ENCODE data around the gene GSKIP.

Gene GSKIP

GRCh38 chr14:96380735-96381134 lies 17.4 kb downstream of the GSKIP start:
- DNase-seq (ENCODE audit: low read depth), result no peak

DNA sequence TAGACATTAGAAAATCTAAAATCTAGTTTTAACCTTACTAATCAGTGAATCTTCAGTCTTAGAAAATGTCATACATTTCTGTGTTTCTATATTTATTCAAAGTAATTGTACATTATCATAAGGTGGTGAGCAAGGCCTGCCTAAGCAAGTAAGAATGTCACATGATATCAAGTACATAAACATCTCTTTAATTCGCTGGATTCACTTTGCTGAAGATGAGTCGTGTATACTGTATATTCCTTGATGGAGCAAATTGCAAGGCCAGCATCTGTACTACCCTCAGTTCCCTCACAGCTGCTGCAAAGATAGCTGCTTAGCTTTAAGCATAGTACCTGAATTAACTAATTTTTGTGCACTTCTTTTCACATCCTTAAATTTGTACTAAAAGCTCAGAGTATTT lies 20.1 kb downstream of the GSKIP start:
- DNase-seq (ENCODE audit: low read depth), result peak; percentile 19

DNA sequence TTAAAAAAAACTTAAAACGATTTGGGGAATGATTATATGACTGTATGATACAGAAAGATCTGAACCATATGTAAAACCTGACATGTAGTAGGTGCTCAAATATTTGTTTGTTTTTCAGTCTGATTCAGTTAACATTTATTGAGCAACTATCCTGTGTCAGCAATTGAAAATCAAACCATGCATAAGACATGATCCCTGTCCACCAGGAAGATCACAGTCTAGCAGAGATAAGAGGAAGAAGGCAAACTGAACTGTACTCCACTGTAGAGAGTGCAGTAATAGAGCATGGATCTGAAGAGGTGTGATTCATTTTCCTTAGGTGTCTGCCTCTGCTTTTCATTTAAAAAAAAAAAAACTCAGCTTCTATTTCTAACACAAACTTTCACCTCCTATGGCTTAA lies 20.7 kb downstream of the GSKIP start:
- no peak for DNase-seq (ENCODE audit: low read depth)

DNA sequence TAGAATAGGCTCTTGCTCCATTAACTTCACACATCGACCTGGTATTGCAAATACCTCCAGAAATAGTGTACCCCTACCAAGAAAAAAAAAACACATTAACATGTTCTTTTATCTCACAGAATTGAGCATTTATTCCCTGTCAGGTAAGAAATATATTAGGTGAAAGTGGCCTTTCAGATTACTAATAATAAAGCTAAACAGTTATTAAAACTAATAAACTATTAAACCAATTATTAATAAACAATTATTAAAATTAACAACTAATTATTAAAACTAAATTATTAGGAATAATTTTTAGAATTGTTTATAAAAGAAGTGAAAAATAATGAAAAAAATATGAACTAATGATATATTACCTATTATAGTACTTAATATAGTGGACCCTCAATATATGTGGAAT lies 21.4 kb downstream of the GSKIP start:
- no peak for DNase-seq (ENCODE audit: low read depth)

DNA sequence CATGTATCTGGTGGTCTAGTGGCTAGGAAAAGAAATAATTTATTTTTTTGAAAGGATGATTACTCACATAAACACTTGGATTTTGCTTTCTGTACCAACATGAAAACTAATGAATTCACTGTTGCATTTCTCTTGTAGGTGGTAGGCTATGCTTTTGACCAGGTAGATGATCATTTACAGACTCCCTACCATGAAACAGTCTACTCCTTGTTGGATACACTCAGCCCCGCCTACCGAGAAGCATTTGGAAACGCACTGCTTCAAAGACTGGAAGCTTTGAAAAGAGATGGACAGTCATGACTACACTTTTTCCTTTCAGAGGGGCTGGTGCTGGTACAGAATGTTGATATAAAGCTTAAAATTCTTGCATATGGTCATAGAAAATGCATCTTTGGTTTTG lies 22.1 kb downstream of the GSKIP start:
- no peak for DNase-seq (ENCODE audit: low read depth)

- no peak for DNase-seq (ENCODE audit: low read depth)
Measured at GRCh38 chr14:96390965-96391292, 27.6 kb downstream of the GSKIP start.

- peak; percentile 96 for DNase-seq (ENCODE audit: low read depth)
Measured at GRCh38 chr14:96391293-96392118, 28.2 kb downstream of the GSKIP start.

DNA sequence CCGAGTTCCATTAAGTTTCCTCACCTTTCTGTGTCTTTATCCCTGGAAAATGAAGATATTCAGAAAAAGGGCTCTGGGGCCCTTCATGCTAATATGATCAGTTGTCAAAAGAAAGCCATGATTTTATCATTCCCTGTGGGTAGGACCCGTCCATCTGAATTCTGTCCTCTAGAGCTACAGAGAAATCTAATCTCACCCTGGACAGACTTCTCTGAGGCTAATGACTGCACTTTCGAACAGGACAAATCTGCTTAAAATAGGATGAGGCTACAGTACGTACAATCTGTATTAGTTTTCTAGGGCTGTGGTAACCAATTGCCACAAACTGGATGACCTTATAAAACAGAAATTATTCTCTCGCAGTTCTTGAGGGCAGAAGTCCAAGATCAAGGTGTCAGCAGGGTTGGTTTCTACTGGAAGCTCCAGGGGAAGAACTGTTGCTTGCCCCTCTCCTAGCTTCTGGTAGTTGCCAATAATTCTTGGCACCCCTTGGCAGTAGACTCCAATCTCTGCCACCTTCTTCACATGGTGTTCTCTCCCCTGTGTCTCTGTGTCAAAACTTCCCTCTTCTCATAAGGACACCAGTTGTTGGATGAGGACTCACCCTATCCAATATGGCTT lies 29.9 kb downstream of the GSKIP start:
- no peak for DNase-seq (ENCODE audit: low read depth)

DNA sequence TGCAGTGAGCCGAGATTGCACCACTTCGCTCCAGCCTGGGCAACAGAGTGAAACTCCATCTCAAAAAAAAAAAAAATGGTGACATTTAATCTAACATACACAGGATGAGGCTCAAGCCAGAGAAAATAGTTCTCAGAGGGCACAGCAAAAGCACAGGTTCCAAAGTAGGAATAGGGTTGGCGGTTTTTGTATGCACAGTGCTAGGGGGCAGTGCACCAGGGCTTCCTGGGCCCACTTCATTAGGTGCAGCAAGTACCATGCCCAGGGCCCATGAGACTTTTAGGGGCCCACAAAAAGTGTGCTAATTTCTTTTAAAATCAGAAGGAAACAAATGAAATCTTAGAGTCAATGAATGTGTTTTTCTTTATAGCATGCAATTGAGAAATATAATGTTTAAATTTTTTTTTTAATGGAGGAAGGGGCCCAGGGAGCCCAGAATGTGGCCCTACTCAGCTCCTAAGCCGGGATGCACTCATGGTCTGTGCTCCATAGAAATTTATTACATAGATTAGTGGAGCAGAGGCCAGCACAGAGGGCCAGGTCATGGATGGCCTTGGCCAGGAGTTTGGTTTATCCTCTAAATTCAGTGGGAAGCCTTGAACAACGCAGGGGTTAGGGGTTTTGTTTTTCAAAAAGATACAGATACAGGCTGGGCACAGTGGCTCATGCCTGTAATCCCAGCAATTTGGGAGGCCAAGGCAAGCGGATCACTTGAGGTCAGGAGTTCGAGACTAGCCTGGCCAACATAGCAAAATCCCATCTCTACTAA lies 30.9 kb downstream of the GSKIP start:
- DNase-seq (ENCODE audit: low read depth), result no peak

DNA sequence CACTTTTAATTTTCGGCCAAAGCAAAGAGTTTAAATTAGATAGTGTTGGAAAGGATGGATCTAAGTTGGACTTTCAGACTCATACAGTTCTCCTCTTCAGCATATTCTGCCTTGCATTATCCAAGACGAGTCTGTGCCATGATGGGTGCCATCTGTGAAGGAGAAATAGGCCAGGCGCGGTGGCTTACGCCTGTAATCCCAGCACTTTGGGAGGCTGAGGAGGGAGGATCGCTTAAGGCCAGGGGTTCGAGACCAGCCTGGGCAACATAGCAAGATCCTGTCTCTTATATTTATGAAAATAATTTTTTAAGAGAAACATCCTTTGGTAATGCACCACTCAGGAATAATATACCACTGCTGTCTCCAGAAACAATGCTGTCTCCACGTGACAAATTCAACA lies 35.1 kb downstream of the GSKIP start:
- DNase-seq (ENCODE audit: low read depth), result no peak

- DNase-seq (ENCODE audit: low read depth), result no peak
Measured at GRCh38 chr14:96398921-96399320, 35.6 kb downstream of the GSKIP start.

GRCh38 chr14:96399405-96399804 lies 36.1 kb downstream of the GSKIP start:
- no peak for DNase-seq (ENCODE audit: low read depth)

- no peak for DNase-seq (ENCODE audit: low read depth)
Measured at GRCh38 chr14:96400495-96400894, 37.2 kb downstream of the GSKIP start.

DNA sequence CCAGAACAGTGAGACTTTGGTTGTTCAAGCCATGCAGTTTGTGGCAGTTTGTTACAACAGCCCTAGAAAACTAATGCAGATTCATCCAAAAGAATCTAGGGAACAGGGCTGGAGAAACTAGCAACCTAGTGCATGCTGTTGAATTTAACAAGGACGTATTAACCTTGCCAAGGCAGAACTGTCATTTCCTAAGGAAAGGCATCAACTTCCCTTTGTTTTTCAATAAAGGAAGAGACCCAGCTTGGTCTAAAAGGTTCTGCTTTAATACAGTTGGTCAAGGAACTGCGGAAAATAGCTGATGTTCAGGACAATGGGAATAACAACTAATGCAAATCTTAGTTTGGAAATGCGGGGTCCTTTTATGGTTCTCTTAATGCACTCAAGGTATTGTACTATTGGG lies 40.1 kb downstream of the GSKIP start:
- no peak for DNase-seq (ENCODE audit: low read depth)

GRCh38 chr14:96405677-96406076 lies 42.4 kb downstream of the GSKIP start:
- no peak for DNase-seq (ENCODE audit: low read depth)

DNA sequence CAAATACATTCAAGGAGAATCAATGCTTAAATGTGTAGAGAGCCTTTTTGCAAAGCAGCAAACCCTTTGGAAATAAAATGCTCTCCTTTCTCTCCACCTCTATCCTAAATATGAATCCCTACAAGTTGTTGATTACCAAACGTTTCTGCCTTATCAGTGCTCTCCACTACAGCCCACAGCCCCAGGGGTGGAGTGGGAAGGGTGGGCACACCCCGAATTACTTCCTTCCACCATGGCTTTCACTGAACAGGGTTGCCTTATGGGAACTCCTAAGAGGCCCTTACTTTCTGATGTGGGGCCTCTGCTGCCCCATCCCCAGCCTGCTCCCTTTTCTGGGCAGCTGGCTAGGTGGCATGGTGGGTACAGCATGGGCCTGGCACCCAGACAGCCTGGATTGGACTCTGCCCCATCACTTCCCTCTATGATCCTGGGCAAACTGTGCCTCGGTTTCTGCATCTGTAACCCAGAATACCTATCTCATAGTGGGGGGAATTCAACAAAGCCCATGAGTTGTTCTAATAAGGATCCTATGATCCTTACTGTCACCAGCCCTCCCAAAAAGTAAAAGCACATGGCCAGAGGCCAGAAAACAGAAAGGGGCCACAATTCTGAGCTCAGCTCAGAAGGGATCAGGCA lies 44.7 kb downstream of the GSKIP start:
- no peak for DNase-seq (ENCODE audit: low read depth)

GRCh38 chr14:96408608-96409007 lies 45.3 kb downstream of the GSKIP start:
- no peak for DNase-seq (ENCODE audit: low read depth)

DNA sequence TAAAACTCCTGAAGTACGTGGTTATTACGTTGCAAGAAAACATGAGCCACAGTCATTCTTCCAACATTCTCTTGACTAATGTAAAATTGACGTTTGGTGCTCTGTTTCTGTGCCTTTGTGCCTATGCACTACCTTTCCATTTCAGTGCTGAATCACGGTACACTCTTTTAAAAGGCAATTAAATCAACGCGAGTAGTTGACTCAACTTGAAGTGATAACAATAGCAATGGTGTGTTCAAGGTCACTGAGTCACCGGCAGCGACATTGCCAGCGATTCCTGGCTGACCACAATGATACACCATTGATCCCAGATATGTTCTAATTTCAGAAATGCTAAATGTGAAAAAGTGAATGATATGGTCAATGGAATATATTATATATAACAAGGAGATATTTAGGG lies 46.4 kb downstream of the GSKIP start:
- DNase-seq (ENCODE audit: low read depth), result no peak

DNA sequence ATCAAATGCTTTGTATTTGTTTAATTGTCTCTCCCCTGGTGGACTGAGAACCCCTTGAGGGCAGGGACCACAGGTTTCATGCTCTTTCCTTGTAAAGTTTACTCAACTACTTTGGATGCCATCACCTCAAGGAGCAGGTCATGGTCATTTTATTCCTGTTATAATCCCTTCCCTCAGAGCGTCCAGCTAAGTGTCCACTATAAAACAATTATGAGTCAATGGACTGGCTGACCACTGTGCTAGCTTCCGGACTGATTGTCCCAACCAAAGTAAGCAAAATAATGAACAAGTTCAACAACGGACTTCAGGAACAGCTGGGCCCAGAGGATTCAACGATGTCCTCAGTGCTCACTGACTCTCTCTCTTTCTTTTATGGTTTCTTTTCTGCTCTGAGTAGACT lies 46.8 kb downstream of the GSKIP start:
- DNase-seq (ENCODE audit: low read depth), result no peak

GRCh38 chr14:96413526-96413925 lies 50.2 kb downstream of the GSKIP start:
- DNase-seq (ENCODE audit: low read depth), result no peak

GRCh38 chr14:96415559-96415958 lies 52.2 kb downstream of the GSKIP start:
- DNase-seq (ENCODE audit: low read depth), result no peak

DNA sequence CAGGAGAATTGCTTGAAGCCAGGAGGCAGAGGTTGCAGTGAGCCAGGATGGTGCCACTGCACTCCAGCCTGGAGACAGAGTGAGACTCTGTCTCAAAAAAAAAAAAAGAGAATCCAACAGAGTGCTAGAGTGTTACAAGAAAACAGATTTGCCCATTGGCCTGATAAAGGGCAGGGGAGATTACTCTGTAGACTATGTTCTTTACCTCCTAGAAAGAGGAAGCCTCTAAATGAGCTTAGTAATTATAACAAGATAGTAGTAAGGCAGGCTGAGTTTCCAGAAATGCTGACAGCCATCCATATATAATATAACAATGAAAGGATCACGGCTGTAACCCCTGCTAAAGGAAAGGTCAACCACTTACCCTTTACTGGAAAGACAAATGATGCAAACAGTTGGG lies 53.0 kb downstream of the GSKIP start:
- no peak for DNase-seq (ENCODE audit: low read depth)

- no peak for DNase-seq (ENCODE audit: low read depth)
Measured at GRCh38 chr14:96417254-96417653, 53.9 kb downstream of the GSKIP start.
